DMS53 (cell line): ENCODE results near the gene SRCIN1.

Source experiments
- DNase-seq: peaks from one replicate; lab custom pipeline; 2025; lab: John Stamatoyannopoulos, UW

SRCIN1 gene

DNA sequence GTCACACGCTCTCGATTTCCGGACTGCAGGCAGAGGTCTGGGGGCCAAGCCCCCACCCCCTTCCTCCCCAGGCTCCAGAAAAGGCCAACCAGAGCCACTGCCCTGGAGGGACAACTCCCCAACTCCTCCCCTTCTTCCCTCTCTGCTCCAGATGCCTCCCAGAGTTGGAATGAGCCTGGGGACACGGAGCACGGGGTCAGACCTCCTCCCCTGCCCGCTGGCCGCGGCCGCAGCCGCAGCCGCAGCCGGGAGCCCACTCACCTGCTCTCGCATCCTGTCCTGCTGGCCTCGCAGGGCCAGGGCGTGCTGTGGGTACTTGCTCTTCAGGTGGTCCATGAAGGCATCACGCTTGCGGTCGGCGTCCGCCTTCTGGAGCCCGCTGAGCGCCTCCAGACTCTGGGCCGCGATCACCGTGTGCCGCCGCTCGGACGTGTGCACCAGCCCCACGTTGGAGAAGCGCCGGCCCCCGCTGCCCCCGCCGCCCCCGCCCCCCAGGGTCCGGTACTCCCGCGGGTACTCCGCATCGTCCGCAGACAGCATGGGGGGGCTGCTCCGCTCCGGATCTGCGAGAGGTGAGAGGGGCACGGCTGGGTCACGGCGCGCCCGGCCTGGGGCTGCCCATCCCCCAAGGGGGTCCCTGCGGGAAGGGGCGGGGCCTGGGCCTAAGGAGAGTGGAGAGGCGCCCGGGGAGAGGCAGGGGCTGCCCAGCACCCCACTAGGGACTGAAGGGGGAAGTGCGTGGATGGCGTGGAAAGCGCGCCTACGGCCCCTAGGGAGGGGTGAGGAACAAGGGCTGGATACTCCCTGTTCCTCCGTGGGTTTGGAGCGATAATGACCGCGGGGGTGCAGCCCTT is 27.3 kb downstream of the SRCIN1 start:
- DNase-seq, result no peak

DNA sequence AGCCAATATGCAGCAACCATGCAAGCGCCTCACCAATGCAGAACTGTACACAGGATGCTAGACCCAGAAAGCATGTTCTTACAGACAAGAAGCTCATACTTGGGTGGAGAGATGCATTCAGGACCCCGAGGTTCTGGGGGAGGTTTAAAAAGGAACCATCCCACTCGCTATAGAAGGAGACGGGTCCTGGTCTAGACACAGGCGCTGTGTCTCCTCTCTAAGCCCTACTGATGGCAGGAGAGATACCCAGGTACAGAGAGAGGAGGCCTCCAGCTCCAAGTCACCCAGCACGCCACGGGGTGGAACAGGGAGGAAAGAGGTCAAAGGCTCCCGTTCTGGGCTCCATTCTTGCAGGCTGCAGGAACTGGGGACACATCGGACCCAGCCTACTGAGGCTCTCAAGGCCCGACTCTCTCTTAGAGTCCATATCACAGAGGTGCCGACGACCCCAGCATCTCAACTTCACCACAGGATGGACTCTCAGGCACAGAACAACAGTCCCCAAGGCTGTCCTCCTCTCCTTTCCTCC is 28.0 kb downstream of the SRCIN1 start:
- DNase-seq, result no peak

DNA sequence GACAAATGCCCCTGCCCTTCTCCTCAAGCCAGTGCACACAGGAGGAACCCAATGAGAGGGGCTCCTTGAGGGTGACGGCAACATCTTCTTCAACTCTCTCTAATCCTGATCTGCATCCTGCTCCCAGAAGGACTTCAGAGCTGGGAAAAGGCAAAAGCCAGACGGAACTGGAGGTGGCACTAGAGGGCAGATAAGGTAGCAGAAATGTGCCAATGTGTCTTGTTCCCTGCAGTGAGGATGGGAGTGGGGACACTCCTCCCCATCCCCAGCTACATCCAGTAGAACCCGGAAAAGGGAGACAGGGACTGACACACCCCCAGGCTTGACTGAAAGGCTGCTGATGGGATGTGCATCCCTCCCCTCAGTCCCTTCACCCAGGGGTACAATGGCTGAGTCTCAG is 28.5 kb downstream of the SRCIN1 start:
- no peak for DNase-seq

DNA sequence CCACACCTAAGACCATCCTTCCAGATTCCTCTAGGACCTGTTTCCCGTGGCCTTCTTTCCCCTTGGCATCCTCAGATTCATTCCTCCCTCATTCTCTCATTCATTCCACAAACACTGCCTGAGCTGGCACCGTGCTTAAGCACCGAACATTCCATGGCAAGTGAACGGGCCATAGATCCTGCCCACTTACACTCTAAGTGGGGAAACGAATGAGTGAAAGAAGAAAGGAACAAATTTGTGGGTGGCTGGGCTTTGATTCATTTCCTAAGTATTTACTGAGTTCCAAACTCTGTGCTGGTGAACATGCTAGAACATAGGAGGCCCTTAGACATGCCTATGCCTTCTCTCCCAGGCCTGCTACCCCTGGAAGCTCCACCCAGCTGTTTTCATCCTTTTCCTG is 30.0 kb downstream of the SRCIN1 start:
- no peak for DNase-seq

DNA sequence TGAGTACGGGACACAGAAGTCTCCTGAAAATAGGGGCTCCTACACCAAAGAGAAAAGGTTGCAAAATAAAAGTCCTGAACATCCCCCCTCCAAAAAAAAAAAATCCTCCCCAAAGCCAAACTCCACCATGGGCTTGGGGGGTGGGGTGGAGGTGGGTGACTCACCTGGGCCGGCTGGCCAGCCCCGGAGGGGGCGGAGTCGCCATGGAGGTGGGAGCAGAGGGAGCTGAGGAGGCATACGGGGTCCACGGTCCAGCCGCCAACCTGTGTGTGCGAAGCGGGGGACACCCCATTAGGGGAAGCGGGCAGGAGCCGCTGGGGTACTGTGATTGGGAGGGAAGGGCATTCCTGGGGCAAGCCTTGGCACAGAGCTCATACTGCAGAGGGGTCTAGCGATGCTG is 31.0 kb downstream of the SRCIN1 start:
- no peak for DNase-seq

DNA sequence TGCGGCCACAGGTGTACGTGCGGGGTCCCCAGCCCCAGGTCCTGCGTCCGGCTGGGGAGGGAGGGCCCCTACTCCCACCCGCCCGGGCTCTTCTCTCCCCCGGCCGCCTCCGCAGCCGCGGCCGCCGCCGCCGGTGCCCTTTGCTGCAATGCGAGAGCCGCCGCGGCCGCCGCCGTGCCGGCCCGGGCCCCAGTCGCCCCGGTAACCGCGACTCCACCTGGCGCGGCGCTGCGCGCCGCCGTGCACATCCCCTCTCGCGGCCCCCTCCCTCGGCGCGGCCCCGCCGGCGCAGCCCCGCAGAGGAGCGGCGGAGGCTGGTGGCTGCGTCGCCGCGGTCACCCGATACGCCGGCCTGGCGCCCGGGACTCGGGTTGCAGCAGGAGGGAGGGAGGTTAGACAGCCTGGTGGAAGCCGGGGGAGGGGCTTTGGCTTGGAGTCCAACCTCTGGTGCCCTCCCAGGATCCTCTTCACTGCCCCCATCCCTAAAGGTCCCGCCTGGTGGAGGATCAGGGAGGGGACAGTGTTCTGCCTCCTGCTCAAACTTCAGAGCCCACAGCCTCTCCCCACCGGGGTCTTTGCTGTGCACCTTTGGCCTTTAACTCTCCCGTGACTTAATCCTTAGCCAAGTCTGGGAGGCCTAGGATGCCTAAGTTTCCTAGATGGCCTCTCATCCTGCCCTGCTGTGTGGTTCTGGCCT is 32.9 kb downstream of the SRCIN1 start:
- peak; percentile 79 for DNase-seq

DNA sequence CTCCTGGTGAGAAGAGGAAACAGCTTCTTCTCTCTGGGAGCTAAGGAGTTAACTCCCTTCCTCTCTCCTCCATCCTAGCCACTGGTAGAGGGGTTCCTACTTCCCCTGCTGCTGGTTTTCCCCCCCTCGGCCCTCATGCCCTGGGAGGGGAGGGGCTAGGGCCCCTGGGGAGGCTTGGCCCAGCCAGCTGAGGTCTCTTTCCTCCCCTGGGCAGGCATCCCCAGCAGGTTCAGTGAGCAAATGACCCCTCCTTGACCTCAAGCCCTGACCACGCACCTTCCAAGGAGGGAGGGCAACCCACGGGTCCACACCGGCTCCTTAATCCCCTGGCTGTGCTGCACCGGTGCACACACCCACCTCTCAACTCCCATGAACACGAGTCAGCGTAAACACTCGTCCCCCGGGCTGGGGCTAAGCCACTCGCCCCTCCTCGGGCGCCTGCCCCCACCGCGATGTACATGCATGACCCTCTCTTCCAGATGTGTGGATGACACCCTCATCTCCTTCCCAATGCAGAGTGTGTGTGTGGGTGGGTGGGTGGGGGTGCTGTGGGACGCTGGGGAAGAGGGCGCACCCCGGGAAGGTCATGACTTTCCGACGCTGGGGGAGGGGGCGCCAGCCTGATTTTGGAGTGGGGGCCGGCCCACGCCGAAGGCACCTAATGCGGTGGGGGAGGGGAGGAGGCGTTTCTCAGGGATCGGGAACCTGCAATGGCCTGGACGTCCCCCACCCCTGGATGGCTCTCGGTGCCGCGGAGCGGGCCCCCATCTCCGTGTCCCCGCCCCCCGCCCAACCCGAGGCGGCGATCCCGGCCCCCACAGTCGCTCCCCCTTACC is 33.7 kb downstream of the SRCIN1 start:
- DNase-seq, result peak; percentile 36

DNA sequence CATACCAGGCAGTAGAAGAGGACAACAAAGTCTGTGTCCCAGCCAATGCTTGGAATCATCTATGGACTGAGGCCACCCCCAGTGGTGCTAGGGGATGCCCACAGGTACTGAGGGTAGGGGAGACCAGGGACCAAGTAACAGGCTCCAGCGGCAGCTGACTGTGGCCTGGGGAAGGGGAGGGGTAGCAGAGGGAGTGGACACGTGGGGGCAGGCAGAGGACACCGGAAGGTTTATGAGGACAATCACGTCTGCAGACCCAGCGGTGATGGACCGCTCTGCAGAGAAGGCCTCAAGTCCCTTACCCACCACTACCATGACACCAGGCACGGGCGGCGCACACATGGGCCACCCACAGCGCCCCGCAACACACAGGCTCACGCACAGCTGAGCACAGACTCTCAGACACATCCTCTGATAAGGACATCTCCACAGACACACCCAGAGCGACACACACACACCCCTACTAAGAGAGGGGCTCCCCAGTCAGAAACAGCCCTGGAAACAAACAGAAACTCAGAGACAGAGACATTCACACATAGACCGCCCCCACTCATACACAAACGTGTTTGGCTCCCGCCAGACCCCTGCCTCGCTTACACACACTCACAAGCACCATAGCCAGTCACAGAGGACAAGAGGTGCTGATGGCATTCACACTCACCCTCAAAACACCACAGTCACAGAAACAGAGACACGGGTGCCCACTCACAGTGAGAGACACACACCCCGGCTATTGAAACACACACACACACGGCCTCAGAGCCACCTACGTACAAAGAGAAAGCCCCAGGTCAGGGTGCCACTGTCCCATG is 35.8 kb downstream of the SRCIN1 start:
- DNase-seq, result no peak

DNA sequence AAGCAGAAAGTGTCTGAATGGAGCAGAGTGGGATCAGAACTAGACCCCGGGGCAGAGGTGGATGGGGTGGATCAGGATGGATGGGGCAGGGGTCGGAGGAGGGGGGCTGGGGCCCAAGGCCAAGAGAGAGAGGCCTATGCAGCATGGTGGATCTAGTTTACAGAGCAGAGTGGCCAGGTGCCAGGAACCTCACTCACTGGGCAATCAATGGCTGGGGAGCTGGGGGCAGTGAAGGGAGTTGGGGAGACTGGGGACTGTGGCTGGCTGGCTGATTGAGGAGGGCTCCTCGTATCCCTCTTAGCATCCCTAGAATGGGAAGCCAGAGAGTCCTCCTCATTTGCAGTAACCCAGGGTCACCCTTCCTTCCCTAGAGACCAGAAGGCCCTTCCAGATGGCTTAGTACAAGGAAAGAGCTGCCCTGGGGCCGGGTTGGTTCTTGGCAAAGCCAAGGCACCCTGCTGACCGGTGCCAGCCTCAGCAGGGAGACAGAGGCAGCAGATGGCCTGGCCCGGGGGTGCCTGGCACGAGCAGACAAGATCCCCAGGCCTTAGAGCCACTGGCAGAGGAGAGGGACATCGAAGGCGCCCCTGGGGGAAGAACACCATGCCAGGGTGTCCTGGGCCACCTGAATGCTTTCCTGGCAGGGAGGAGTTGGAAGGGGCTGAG is 36.8 kb downstream of the SRCIN1 start:
- no peak for DNase-seq

DNA sequence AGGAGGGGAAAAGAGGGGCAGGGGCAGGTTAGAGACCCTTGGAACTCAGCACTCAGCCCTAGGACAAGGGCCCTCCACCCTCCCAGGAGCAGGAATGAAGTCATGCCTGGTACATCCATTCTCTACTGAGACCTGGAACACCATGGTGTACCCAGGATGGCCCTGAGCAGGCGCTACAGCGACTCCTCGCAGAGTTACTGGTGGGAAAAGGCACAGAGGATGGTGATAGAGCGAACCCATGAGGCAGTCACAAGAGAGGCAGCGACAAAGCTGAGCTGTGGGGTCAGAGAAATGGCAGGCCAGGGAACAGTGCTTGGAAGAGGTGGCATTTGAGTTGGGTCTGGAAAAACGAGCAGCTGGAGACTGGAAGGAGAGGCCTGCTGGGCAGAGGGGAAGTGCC is 37.5 kb downstream of the SRCIN1 start:
- DNase-seq, result no peak

DNA sequence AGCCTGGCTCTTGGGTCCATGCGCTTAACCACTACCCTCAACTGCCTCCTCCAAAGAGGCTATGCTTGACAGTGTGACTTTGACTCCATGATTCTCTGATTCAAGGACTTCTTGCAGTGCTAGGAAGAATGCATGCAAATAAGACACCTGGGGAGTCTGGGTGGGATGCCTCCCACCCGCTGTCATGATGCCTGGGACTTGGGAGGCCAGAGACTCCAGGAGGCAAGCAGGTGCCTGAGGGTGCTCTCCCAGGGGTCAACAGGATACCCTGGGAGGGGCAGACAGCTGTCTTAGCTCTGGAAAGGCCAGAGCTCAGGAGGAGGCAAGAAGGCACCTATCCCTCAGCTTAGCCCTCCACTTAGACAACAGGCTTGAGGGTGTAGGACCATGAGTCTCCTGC is 38.4 kb downstream of the SRCIN1 start:
- DNase-seq, result no peak

DNA sequence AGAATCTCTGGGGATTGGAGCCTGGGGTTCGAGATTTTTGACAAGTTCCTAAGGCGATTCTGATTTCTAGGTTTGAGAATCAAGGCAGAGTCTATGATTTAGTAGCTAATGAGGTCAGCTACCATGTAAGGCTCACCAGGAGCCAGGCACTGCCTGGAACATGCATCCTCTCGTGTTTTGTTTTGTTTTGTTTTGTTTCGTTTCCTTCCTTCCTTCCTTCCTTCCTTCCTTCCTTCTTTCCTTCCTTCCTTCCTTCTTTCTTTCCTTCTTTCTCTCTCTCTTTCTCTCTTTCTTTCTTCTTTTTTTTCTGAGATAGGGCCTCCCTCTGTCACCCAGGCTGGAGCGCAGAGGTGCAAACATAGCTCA is 39.1 kb downstream of the SRCIN1 start:
- no peak for DNase-seq

DNA sequence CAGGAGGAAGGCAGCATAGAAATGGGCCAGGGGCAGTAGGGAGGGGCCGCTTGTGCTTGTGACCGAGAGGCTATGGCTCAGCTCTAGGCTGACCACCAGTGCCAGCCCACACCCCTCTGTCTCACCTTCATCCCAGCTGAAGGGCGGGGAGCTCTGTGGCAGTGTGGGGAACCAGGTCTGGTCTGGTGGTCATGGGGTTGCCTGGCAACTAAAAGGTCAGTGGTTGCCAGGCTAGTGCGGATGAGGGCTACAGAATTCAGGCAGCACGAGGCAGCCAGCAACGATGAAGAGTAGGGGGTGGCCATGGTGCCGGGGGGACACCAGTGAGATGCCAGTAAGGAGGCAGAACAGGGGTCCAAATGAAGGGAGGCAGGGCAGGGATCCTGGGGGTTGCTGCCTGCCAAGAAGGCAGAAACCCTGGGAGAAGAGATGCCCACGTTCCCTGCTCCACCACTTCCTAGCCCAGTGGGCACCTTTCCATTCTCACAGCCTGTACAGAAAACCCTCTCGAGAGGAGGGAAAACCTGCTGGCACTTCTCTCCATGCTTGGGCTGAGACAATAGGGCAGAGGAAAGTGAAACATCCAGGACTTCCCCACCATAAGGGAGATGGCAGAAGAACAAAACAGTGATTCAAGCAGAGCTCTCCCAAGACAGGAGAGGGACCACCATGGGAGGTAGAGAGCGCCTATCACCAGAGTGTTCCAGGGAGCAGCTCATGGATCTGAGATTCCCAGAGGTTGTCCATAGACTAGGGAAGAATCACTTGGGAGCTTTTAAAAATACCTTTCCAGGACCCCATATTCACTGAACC is 39.7 kb downstream of the SRCIN1 start:
- no peak for DNase-seq

DNA sequence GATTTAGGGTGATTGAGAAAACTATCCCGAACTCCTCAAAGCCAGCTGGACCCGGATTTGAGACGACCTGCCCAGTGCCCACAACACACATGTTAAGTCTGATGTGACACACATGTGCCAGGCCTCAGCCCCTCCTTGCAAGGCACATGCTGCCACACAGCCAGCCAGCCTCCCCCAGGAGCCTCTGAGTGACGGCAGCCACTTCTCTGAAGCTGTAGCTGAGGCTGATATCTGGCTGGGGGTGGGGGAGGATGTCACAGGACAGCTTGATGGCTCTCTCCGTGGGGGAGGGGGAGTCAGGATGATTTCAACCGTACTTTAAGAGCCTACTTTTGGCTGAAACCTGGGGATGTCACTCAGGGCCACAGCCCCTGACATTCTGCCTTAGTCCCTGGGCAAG is 40.9 kb downstream of the SRCIN1 start:
- no peak for DNase-seq

DNA sequence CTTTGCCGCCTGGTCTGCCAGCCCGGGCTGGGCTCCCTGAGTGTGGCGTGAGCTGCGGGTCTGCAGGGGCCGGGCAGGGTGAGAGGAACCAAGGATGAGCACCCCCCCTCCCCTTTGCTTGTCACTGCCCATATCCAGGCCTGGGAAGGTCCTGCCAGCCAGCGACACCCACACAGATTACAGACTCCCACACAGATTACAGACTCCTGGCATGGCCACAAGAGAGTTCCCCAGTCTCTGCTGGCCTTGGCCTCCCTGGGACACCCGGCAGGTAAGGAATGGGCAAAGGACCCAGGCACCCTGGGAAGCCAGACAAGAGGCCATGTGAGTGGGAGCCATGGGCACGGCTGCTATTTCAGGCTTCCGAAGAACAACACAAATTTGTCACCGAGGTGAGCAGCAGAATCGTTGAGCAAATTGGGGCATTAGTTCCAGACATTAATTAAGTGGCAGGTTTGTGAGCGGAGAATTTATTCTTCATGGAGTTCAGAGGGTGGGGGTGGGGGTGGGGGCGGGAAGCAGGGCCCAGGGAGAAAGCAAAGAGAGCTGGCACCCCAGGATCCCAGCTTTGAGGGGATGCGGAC is 41.4 kb downstream of the SRCIN1 start:
- no peak for DNase-seq

DNA sequence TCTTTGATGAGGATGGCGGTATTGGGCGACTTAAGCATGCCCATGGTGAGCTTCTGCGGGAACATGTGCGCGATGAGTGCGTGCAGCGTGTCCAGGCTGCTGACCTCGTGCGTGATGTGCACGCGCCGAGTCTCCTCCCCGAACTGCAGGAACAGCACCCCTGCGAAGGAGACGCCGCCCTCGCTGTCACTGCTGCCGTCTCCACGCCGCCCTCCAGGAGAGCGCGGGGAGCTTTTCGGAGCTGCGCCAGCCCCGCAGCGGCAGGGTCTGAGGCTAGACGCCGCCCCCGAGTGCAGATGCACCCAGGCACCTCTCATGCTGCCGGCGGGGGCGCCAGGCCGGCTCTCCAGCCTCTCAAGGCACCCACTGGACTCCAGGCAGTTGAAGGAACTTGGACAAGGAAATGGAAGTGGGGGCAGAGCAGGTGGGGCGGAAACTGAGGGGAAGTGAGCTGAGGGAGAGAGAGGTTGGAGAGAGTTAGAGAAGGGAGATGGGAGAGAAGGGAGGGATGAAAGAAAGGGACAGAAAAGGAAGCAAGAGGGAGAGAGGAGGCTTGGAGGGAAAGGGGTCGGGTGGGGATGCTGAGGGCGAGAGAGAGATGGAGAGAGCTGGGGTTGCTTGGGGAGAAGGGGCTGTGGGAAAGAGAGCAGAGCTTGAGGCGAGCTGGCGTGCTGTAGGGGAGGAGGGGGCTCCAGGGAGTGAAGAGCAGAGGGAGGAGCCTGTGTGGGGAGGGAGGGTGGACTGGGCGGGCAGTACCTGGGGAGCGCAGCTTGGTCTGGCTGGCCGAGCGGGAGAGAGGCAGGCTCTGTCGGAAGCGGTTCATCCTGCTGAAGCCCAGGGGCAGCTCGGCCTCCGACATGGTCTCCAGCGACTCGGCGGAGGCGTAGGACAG is 42.1 kb downstream of the SRCIN1 start:
- DNase-seq, result no peak

DNA sequence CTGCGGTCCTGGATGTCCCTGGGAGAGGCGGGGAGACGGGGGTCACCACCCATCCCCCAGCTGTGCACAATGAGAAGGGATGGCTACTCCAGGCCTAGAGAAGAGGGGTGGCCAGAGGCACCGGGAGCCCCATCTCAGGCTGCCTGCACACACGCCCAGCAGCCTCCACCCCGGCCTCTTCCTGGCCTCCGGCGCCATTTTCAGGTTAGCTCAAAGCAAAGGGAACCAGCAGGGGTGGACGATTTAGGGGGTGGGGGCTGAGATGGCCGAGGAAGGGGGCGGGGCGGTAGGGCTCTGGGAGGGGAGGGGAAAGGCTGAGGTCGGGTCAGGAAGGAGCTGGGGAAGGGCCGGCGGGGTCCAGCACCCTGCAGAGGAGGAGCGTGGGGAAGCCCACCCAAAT is 42.8 kb downstream of the SRCIN1 start:
- DNase-seq, result no peak

DNA sequence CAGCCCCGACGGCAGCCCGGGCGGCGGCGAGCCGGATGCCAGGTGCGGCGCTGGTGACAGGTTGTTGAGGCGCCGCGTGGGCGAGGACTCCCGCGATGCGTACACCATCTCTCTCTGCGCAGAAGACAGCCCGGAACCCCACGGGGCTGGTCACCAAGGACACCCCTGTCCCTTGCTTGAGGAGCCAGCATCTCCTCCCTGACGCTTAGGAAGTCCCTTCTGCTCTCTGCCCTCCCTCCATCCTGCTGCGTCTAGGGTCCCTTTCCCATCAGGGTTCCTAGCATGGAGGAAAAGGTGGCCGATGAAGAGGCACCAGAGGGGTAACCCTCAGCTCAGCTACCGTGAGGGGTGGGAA is 43.6 kb downstream of the SRCIN1 start:
- DNase-seq, result no peak
